ENCODE measurements around the gene MRPS23.

The MRPS23 gene

DNA sequence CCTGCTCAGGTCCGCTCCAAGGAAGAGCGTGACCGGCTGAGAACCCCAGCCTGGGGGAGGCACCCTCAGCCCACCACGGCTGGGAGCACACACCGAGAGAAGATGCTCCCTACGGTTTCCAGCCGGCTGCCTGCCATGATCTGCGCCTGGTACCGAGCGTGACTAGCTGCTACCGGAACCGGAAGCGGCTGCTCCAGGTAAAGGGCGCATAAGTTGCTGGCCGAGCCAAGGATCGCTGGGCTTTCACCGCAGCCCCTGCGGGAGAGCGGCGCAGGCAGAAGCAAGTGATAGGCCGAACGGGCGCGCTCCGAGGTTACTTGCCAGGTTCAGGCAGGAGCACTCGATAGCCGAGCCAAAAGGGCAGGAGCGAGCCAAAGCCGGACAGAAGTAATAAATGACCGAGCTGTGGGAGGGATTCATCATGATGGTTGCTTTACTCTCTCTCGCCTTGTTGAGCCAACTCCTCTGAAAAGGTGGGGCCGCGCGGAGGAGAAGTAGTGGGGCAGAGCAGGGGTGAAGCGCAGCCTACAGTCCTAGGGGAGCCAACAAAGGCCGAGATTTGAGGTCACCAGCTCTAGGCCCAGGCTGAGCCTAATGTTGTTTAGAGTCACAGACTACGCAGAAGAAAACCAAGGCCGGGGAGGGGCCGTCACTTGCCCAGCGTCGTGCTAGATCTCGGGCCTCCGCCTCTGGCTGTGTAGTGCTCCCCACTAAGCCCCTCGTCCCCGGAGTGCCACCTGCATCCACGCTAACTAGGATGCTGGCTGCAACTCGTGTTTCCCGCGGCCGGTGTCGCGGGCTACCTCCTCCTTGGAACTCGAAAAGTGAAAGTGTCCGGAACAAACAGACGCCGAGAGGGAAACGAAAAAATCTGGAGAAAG is at the start of gene MRPS23:
MRPS23 (minus strand) TSS at position 171 of the 881 bp plus-strand sequence; CDS start at position 137, 34 bp downstream.
- DNase-seq, result peak; percentile 83

- no peak for DNase-seq
These were observed 49.5 kb upstream of the MRPS23 start for GRCh38 chr17:57899391-57899790.

GRCh38 chr17:57898487-57899311 is 48.9 kb upstream of the MRPS23 start:
- DNase-seq, result no peak

DNA sequence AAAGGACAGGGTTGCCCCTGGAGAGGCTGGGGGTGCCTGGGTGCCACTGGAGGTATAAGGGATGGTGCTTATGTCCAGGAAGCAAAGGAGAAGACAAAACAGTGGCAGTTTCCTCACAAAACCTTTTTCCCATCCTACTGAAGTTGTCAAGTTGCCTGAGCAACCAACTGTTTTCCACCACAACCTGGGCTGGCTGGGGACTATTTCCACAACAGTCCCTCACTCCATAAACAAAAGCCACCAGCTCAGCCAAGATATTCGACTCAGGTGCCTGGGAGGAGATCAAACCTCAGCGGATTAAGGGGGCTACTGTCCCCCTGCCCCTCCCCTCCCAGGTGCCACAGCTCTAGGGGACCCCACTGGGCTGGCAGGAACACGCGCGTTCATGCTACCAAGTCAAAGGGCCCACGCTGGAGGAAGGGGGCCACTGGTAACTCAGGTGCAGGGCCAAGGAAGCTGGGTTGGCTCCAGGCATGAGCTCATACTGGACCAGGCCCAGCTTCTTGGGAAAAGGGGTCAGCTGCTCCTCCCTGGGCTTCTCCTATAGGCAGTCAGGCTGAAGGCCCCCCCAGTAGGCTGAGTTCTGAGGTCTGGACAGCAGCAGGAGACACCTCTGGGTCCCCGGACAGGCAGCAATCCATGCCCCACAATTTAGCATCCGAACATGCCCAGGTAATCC is 45.7 kb upstream of the MRPS23 start:
- DNase-seq, result peak; percentile 59

- no peak for DNase-seq
These were observed 45.0 kb upstream of the MRPS23 start for GRCh38 chr17:57894848-57895247.

DNA sequence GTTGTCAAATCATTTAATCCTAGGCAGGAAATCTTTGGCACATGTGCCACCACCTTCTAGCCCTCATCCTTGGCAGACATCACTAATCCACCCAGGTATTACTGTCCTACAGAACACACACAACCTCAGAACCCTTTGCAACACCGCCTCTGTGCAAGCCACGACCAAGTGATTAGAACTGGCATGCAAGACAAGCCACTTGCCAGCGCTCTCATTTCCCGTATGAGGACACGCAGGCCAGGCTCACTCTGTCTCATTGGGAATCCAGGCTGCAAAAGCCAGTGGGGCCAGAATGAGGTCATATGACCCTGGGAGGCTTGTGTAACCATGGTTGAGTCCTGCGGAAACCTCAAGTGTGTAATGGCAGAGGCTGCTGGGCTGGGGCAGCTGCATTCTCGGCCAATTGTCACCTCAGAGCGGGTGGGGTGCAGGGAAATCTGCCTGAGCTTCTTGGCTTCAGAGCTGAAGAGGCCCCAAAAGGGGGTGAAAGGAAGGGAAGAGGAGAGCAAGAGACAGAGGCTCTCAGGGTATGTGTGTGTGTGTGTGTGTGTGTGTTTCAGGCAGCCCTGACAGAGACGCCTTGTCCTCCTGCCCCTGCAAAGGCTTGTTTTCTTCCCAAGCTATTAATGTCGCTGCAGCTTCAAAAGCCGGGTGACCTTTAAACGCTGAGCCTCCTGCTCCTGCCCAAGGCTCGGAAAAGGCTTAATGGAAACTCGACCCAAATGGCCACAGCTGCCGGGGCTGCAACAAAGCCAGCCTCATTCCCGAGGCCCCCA is 43.2 kb upstream of the MRPS23 start:
- DNase-seq, result peak; percentile 88

- DNase-seq, result peak; percentile 56
These were observed 42.4 kb upstream of the MRPS23 start for GRCh38 chr17:57892146-57892819.

DNA sequence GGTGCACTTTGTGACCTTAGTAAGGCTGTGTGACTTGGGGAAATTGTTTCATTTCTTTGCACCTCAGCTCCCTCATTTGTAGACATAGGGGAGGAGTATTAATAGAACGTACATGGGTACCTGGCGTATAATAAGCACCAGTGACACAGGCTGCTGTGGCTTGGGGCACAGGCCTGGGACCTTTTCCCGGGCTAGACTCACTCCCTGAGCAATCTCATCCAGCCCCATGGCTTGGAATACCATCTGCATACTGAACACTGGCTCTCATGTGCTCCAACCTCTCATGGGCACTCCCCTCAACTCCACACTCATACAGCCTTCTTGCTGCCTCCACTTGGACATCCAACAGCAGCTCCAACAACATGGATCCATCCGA is 41.0 kb upstream of the MRPS23 start:
- no peak for DNase-seq

DNA sequence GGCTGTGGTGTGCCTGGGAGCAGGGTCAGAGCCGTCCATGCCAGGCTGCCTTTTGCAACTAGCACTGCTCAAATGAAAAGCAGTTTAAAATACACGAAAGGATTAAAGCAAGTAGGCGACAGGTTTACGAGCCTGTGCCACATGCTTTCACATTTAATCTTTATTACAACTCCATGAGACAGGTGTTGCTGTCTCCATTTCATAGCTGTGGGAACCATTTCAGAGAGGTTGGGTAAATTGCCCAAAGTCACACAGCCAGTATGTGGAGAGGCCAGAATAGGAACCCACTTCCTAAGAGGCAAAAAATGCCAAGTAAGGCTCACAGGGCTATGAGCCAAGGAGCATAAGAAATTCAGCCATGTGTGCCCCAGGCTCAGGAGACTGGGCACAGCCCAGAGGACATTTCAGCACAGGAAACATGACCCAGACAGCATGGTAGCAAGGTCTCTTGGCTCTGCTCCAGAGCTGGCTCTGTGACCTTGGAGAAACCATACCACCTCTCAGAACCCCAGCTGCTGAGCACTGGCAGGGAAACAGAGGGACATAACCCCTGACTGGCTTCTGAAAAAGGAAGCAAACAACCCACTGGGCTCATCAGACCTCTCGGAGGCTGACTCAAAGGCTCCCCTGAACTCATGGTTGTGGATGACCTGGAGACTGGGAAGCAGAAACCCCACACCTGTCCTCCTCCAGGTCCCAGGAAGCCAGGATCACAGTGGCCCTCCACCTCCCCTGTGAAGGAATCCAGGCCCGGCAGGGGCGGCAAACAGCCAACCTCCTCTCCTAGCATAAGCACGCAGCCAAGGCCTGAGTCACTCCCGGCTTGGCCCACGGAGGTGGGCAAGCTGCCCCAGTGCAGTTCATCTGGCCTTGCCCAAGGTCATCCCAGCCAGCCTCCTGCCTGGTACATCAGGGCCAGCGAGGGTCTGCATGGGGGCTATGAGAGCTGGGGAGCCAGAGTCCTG is 40.3 kb upstream of the MRPS23 start:
- no peak for DNase-seq

DNA sequence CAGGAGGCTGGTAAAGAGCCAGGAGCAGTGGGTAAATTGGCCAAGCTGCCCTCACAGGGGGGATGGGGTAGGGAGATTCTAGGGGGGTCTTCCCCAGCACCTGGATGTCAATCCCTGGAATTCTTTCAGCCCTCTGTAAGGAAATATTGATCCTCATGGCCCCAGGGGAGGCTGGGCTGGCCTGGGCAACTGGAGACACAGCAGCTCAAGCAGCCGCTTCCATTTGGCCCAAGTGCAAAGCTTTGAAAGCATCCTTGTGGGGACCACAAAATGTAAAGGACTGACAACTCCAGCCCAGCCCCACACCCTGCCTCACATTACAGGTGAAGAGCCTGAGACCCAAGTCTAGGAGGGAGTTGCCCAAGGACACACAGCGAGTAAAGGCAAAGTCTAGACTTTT is 39.4 kb upstream of the MRPS23 start:
- no peak for DNase-seq

GRCh38 chr17:57888311-57889216 is 38.7 kb upstream of the MRPS23 start:
- no peak for DNase-seq

- DNase-seq, result no peak
These were observed 37.3 kb upstream of the MRPS23 start for GRCh38 chr17:57887161-57887560.

- no peak for DNase-seq
These were observed 36.2 kb upstream of the MRPS23 start for GRCh38 chr17:57886020-57886419.

GRCh38 chr17:57885148-57885915 is 35.5 kb upstream of the MRPS23 start:
- DNase-seq, result no peak

DNA sequence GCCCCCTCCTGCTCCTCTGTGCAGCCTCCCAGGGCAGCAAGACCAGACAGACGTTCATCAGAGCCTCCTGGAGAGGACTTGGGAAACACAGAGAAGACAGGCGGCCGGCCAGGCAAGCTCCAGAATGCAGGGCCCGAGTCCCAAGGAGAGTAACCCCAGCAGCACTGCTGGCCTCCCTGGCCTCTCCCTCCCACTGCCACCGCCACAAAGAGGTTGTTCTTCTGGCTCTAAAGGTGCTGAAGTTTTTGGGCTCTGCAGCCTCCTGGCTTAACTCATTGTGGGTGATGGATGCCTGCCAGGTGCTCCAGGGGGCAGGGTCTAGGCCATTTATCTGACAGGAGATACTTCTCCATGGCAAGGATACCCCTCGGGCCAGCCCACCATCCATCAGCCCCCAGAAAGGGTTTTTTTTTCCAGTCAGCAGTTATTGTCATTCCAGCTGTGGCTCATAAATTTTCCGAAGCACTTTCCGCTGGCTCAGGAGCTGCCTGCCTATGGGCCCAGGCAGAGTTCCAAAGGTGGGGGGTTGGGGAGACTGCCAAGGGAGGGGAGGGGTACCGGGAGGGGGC is 32.0 kb upstream of the MRPS23 start:
- DNase-seq, result no peak

DNA sequence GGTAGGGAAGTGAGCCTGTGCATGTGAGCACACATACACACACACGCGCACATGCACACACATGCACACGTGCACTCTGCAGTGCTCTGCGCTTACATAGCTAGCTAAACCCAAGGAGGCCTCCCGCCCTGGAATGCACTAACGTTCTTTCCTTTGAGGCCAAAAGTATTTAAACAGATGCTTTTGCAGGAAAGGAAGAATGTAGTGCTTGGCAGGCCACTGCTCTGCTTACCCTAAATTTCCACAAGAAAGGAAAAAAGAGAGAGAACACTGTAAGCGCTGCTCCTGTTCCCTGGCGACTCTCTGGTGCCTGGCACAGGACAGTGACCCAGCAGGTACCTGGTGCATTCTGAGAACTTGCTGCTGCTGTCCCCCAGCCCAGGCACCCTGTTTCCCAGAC is 31.3 kb upstream of the MRPS23 start:
- DNase-seq, result no peak

DNA sequence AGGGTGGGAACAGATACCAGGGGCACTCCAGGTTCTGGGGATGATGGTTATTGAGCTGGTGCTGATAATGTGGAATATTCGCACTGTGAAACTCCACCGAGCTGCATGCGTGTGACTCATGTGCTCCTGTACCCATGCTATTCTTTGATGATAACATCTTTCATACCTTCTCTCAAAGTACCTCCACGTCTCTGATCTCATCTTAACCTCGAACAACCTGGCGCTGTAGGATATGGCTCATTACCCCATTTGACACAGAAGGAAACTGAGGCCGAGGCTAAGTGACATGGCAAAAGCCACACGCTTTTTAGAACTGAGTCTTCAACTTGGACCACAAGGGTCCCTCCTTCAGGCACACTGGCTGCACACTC is 30.2 kb upstream of the MRPS23 start:
- no peak for DNase-seq

- no peak for DNase-seq
These were observed 29.7 kb upstream of the MRPS23 start for GRCh38 chr17:57879437-57880085.

All from NCI-H2029 treated with DMSO at 0.1 percent for 48 hours (cell line).